GM12892 (cell line): ENCODE data around the gene NPM1.

Source experiments
- POLR2A ChIP-seq: IDR thresholded peaks from 2 replicates; pipeline ENCODE4 v1.6.1; 2011; ENCODE audit warnings: low read depth, low read length, control low read depth
- TAF1 ChIP-seq: IDR thresholded peaks from 2 replicates; pipeline ENCODE4 v1.6.1; 2011; ENCODE audit warnings: low read depth, mild to moderate bottlenecking, control low read depth, low read length, borderline replicate concordance

- TF ChIP-seq POLR2A, result no peak
- TF ChIP-seq TAF1, result no peak
Measured at GRCh38 chr5:171433982-171434676, 46.5 kb downstream of the NPM1 start.
